Measurements from ENCODE around the gene UPK1A. TPM values are rescaled to one million over a fixed set of nuclear protein-coding genes. Genes with fewer than 3 reads are reported as not detected.
"Not testable (repeated sequence)": the region's sequence is repeated elsewhere in the genome, so short reads cannot be mapped to it uniquely, and the experiment has no call there.

The UPK1A gene
- total and polyA plus RNA-seq, 2 donors (not counting 1 experiment from before 2014, with no cell fraction given) = 0.16 TPM; not detected in 1

DNA sequence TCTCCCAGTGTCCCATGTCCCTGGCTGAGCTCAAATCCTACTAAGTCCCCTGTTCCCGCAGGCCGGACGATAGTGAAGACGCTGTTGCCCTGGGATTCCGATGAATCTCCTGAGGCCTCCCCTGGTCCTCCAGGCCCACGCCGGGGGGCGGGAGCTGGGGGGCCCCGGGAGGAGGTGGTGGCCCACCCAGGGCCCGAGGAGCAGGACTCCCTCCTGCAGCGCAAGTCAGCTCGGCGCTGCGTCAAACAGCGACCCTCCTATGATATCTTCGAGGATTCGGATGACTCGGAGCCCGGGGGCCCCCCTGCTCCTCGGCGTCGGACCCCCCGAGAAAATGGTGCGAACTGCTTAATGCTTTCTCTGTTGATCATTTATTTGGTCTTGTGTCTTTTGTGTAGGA, 57.4 kb downstream of the UPK1A start:
- Mint-ChIP-seq H3K27me3 (no peaks in the 10 kb centered on the region), H3K9me3 (ENCODE audit: insufficient read depth) (no peaks in the 10 kb centered on the region), H3K4me3 (no peak overlapping the region), H3K4me1 (peaks cover 17% of the 10 kb centered on the region), H3K27ac (no peak overlapping the region)
- H3K4me1 ChIP-seq (ENCODE audit: control insufficient read depth in 2 of 2, insufficient read depth in 2 of 2, low read length in 2 of 2) = peaks cover 7 to 11% of the 10 kb centered on the region in 2 donors
- H3K4me3 ChIP-seq (ENCODE audit: control extremely low read depth in 1 of 5, extremely low read depth in 1 of 5, insufficient read depth in 1 of 5, low read depth in 2 of 5, low read length in 4 of 5) = no peak overlapping the region
- H3K9ac ChIP-seq (ENCODE audit: low read length) = no peak overlapping the region
- no peaks in the 10 kb centered on the region for H3K9me3 ChIP-seq (ENCODE audit: control extremely low read depth in 1 of 3, control insufficient read depth in 2 of 3, insufficient read depth in 1 of 3, low read length in 2 of 3)
- no peak overlapping the region for H3K27ac ChIP-seq (ENCODE audit: low read length in 2 of 2)
- no peak overlapping the region for H2AFZ ChIP-seq (ENCODE audit: insufficient read depth, low read depth, low read length, poor library complexity, severe bottlenecking)
- H3K79me2 ChIP-seq (ENCODE audit: control insufficient read depth, insufficient read depth, low read length) = peaks cover 85% of the 10 kb centered on the region
- intact Hi-C loops (cut with micrococcal nuclease) = no loop called here
- ChIA-PET POLR2A (no interaction called here), CTCF (interaction anchor here (0.6 kb wide), 1 partner anchor 160 kb away, joined by 3 read pairs; no protein-coding TSS in a partner anchor)
- H3K27me3 ChIP-seq (replicated peaks in 1 of 4; ENCODE audit: control extremely low read depth in 1 of 4, control insufficient read depth in 3 of 4, insufficient read depth in 4 of 4, low read length in 3 of 4) = no peaks in the 10 kb centered on the region
- TF ChIP-seq, protein P1, sequence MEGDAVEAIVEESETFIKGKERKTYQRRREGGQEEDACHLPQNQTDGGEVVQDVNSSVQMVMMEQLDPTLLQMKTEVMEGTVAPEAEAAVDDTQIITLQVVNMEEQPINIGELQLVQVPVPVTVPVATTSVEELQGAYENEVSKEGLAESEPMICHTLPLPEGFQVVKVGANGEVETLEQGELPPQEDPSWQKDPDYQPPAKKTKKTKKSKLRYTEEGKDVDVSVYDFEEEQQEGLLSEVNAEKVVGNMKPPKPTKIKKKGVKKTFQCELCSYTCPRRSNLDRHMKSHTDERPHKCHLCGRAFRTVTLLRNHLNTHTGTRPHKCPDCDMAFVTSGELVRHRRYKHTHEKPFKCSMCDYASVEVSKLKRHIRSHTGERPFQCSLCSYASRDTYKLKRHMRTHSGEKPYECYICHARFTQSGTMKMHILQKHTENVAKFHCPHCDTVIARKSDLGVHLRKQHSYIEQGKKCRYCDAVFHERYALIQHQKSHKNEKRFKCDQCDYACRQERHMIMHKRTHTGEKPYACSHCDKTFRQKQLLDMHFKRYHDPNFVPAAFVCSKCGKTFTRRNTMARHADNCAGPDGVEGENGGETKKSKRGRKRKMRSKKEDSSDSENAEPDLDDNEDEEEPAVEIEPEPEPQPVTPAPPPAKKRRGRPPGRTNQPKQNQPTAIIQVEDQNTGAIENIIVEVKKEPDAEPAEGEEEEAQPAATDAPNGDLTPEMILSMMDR (IDR thresholded peaks at IDR 0.05) = no peak
- TF ChIP-seq EZH2 (IDR thresholded peaks at IDR 0.05; ENCODE audit: borderline replicate concordance, insufficient read depth, low read depth, low read length, poor library complexity, severe bottlenecking) = no peak
- 98% methylated on average over 24 of the region's 24 CpGs for WGBS (ENCODE audit: insufficient coverage)
- no peak overlapping the region for H3K4me2 ChIP-seq (replicated peaks; ENCODE audit: low read depth, low read length, poor library complexity, severe bottlenecking)
- peaks cover 72% of the 10 kb centered on the region for H4K20me1 ChIP-seq (ENCODE audit: control insufficient read depth, insufficient read depth, low read length, poor library complexity, severe bottlenecking)
- ATAC-seq (ENCODE audit: low read depth) (no peak), DNase-seq (no peak)
- H3K36me3 ChIP-seq (replicated peaks in 1 of 2; ENCODE audit: control extremely low read depth in 1 of 2, control insufficient read depth in 1 of 2, extremely low read depth in 1 of 2, insufficient read depth in 2 of 2, low read length in 1 of 2) = peaks cover 2 to 83% of the 10 kb centered on the region in 2 experiments

DNA sequence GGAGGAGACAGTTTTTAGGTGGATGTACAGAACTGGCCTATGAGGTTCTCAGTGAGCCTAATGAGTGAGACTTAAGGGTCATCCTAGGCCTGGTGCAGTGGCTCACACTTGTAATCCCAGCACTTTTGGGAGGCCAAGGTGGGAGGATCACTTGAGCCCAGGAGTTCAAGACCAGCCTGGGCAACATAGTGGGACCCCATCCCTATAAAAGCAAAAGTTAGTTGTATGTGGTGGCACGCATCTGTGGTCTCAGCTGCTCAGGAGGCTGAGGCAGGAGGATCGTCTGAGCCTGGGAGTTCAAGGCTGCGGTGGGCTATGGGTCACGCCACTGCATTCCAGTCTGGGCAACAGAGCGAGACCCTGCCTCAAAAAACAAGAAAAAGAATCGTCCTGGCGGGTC, 57.8 kb downstream of the UPK1A start:
- WGBS (ENCODE audit: insufficient coverage) = 96% methylated on average over 7 of the region's 7 CpGs
- intact Hi-C loops (cut with micrococcal nuclease); H3K4me2 ChIP-seq (replicated peaks; ENCODE audit: low read depth, low read length, poor library complexity, severe bottlenecking); H3K27ac ChIP-seq (ENCODE audit: low read length in 2 of 2); H3K9me3 Mint-ChIP-seq (ENCODE audit: insufficient read depth); DNase-seq; H3K9me3 ChIP-seq (ENCODE audit: control extremely low read depth in 1 of 3, control insufficient read depth in 2 of 3, insufficient read depth in 1 of 3, low read length in 2 of 3); H3K4me1 ChIP-seq (ENCODE audit: control insufficient read depth in 2 of 2, insufficient read depth in 2 of 2, low read length in 2 of 2); ATAC-seq (ENCODE audit: low read depth); H3K27me3 Mint-ChIP-seq; H3K27ac Mint-ChIP-seq; H3K4me3 ChIP-seq (ENCODE audit: control extremely low read depth in 1 of 5, extremely low read depth in 1 of 5, insufficient read depth in 1 of 5, low read depth in 2 of 5, low read length in 4 of 5); H3K9ac ChIP-seq (ENCODE audit: low read length); H3K27me3 ChIP-seq (replicated peaks in 1 of 4; ENCODE audit: control extremely low read depth in 1 of 4, control insufficient read depth in 3 of 4, insufficient read depth in 4 of 4, low read length in 3 of 4); H3K4me3 Mint-ChIP-seq; H2AFZ ChIP-seq (ENCODE audit: insufficient read depth, low read depth, low read length, poor library complexity, severe bottlenecking): not testable (repeated sequence)
- peaks cover 5 to 88% of the 10 kb centered on the region in 2 experiments for H3K36me3 ChIP-seq (replicated peaks in 1 of 2; ENCODE audit: control extremely low read depth in 1 of 2, control insufficient read depth in 1 of 2, extremely low read depth in 1 of 2, insufficient read depth in 2 of 2, low read length in 1 of 2)
- peaks cover 68% of the 10 kb centered on the region for H4K20me1 ChIP-seq (ENCODE audit: control insufficient read depth, insufficient read depth, low read length, poor library complexity, severe bottlenecking)
- ChIA-PET CTCF (interaction anchor here (0.6 kb wide), 1 partner anchor 160 kb away, joined by 3 read pairs; no protein-coding TSS in a partner anchor), POLR2A (interaction anchor here (1.2 kb wide), 1 partner anchor 16 kb away, joined by 3 read pairs; no protein-coding TSS in a partner anchor)
- peaks cover 12% of the 10 kb centered on the region for H3K4me1 Mint-ChIP-seq
- peaks cover 83% of the 10 kb centered on the region for H3K79me2 ChIP-seq (ENCODE audit: control insufficient read depth, insufficient read depth, low read length)

Measured in B cell (primary cell).